HG03558 (cell line): ENCODE measurements around the gene EYA2.
"Not testable (repeated sequence)": the region's sequence is repeated elsewhere in the genome, so short reads cannot be mapped to it uniquely, and the experiment has no call there.

Source experiments
- ATAC-seq: cut with Tn5 transposase; IDR thresholded peaks from one replicate; pipeline ENCODE4 v1.9.1; 2021; ENCODE audit warnings: moderate number of reproducible peaks; ENCODE audit not compliant: unreplicated experiment; ENCODE audit errors: extremely low read depth

EYA2 gene

DNA sequence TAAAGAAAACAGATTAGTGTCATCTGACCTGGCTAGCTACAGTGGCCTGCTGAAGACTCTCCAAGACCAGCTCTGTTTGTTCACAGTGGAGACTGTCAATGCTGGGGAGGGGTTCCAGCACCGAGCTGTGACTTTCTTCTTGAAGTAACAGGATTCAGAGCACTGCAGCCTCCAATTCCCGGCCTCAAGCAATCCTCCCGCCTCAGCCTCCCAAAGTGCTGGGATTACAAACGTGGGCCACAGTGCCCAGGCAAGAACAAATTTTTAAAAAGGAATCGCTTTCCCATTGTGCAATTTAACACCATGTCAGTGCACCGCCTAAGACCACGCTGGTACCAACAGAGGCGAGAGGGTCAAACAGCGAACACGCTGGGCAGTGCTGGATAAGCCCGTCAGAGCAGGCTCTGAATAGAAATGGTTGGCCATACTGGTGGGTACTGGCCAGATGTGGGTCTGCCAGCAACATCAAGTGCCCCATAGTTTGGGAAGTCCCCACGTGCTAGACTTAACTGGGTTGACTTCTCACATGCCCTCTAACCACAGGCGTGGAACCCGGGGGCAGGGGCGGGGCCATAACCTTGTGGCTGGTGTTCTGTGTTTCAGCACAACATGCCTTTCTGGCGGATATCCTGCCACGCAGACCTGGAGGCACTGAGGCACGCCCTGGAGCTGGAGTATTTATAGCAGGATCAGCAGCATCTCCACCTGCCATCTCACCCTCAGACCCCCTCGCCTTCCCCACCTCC lies 293.0 kb downstream of the EYA2 start:
- no peak for ATAC-seq

DNA sequence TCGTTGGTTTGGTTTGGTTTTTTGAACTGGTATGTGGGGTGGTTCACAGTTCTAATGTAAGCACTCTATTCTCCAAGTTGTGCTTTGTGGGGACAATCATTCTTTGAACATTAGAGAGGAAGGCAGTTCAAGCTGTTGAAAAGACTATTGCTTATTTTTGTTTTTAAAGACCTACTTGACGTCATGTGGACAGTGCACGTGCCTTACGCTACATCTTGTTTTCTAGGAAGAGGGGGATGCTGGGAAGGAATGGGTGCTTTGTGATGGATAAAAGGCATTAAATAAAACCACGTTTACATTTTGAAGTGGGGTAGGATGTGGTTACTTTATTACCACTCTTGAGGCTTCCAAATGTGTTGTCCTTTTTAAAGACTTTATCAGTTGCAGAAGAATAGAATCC lies 293.9 kb downstream of the EYA2 start:
- ATAC-seq = no peak

DNA sequence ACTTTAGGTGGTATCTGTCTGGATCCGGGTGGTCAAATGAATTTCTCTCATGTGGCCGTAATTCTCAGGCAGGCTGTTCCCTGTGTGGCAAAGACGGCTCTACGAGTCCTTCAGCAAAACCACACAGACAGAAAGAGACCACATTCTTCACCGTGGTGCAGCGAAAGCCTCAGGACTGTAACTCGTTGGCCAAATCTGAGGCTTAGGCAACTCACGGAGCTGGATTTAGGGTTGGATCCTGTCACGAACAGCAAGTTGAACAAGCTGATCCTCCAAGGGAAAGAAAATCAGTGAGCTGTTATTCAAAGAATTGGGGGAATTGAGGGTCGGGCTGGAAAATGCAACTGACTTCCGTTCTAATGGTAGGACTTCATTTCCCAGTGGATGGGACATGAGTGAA lies 294.4 kb downstream of the EYA2 start:
- no peak for ATAC-seq

DNA sequence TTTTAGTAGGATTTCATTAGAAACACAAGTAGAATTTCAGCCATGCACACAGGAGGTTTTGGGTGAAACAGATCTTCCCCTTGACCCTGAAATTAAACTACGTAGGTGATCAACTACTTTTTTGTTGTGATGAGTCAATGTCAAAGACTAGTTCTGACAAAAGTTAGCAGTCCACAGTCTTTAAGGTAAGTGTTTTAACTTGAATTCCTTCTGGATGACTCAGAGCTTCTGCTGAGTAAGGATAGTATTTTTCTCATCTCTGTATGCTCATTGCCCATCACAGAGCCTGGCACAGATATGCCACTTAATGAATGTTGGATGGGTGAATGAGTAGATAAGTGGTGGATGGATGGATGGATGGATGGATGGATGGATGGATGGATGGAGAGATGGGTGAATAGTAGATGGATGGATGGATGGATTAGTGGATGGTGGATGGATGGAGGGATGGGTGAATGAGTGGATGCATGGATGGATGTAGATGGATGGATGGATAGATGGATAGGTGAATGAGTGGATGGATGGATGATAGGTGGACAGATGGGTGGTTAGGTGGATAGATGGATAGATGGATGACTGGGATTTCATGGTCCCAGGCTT lies 296.5 kb downstream of the EYA2 start:
- no peak for ATAC-seq

DNA sequence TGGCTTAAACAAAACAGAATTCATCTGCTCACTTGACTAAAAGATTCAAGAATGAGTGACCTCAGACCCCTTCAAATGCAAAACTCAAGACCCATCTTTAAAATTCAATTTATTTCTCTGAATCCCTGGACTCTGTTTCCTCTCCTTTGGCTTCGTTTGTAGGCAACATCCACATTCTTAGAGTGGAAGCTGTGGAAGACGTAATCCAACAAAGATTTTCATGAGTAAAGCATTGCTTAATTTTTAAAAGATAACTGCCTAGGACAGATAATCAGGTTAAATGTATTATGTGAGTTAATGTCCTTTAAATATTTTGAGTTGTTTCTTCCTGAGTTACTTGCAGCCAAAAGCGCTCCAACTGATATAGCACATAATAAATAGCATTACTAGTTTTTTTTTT lies 297.3 kb downstream of the EYA2 start:
- no peak for ATAC-seq

DNA sequence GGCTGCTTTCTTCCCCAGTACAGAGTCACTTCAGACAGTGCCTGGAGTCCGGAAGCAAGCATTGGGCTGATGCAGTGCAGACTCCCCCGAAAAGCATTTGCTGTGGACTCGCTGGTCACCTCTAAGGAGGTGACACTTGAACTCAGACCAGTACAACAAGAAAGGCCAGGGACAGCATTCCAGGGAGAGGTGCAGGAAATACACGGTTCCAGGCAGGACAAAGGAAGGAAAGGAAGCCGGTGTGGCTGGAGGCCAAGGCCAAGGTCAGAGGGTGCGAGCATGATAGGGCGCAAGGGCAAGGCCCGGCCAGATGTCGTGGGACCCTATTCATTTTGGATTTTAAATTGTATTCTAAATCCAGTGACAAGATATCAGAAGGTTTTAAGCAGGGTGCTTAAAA lies 300.9 kb downstream of the EYA2 start:
- no peak for ATAC-seq

DNA sequence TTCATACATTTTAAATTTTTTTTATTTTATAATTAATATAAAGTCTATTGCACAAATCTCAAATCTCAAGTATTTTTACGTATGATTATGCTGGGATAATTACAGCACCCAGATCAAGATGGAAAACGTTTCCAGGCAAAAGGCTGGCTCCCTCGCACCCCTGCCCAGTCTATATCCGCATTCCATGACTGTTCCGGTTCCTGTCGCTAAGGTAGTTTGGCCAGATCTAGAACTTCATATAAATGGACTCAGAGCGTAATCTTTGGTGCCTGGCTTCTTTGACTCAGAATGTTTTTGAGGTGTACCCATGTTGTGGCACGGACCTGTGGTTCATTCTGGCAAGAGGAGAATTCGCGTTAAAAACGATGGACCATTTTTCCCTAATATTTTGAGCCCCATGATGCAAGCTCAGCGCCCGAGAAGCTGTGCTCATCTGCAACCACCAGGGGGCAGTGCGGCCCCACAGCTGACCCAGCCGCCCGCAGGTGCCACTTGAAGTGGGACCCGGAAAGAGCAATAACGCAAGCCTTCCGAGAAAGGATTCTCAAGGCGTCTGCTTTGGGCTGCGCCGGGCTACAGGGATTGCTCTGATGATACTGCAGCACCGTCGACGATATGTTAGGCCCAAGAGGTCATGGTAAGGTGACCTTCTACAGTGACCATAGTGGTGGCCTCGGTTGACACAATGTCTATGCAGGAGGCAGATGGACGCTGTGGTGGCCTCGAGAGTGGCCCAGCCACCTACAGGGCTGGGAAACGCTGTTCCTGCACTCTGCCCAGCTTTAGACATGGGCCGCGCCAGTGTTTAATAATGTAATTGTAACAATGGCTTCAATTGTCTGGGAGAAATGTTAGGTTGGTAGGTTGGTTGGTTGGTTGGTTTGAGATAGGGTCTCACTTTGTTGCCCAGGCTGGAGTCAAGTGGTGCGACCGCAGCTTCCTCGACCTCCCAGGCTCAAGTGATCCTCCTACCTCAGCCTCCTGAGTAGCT lies 301.7 kb downstream of the EYA2 start:
- no peak for ATAC-seq

DNA sequence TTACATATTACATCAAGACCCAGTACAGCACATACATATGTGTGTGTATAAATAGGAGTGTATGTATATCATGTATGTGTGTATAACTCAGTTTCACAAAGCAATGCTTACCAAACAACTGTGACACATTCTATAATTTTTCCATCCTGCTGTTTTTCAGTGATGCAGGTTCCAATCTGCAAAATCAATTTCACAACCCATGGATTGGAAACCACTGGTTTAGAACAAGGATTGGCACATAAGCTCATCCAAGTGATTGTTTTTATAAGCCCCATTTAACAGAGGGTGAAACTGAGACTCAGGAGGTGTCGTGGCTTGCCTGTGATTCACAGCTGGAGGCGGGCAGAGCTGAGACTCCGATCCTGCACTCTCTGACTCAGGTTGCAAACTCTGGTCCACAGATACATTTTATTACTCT lies 303.6 kb downstream of the EYA2 start:
- no peak for ATAC-seq

DNA sequence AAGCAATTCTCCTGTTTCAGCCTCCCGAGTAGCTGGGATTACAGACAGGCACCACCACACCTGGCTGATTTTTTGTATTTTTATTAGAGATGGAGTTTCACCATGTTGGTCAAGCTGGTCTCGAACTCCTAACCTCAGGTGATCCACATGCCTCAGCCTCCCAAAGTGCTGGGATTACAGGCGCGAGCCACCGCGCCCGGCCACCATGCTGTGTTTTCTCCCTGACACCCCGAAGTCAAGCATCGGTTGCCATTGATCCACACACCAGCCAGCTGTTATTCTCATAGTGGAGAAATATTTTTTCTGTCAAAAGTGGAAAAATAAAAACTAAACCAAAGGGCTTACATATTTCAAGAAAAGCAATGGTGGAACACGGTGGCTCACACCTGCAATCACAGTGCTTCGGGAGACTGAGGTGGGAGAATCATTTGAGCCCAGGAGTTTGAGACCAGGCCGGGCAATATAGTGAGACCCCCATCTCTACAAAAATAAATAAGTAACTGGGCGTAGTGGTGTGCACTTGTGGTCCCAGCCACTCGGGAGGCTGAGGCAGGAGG lies 304.4 kb downstream of the EYA2 start:
- ATAC-seq = no peak

DNA sequence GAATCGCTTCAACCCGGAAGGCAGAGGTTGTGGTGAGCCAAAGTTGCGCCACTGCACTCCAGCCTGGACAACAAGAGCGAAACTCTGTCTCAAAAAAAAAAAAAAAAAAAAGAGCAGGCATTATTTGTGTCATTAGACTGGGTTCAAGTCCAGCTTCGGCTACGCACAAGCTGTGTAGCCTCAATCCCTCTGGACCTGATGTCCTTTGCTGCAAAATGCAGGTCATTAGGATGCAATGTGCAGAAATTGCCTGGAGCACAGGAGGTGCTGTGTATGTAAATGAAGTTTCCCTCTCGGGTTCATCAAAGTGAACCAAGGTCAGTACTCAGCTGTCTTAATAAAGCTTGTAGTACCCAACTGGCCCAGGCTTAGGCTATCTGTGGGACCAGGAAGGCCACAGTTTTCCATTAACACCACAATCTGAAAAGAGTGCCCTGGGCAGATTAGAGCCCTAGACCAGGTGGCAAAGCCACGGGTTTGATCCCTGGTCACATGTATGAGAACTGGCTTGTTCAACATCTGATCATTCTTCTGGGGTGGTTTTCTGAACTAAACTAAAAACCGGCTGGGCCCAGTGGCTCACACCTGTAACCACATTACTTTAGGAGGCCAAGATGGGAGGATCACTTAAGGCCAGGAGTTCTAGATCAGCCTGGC lies 306.6 kb downstream of the EYA2 start:
- no peak for ATAC-seq

DNA sequence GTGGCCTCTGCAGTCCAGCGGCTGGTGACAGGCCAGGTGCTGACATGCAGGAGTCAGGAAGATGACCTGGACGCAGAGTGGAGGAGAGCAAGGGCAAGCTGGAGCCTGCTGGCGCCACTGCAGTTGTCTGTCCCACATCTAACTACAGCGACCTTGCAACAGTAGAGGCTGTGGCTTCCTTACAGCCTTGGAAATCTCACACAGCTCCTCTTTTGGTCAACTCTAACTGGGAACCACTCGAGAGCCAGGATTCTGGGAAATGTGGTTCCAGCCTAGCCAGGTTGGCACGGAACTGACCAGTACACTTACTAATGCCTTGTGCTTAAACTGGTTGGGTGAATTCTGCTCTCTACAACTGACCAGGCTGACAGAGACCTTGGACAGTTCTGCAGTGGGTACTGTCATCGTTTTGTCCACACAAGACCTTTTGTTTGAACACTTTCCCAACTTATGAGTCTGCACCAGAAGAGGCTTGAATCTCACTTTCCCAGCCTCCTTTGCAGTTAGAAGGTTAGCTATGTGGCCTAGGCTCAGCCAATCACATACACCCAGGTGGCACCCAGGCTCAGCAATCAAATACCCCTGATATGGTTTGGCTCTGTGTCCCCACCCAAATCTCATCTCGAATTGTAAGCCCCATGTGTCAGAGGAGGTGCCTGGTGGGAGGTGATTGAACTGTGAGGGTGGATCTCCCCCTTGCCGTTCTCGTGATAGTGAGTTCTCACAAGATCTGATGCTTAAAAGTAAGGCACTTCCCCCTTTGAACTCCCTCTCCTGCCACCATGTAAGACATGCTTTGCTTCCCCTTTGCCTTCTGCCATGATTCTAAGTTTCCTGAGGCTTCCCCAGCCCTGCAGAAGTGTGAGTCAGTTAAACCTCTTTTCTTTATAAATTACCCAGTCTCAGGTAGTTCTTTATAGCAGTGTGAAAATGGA lies 308.4 kb downstream of the EYA2 start:
- no peak for ATAC-seq

DNA sequence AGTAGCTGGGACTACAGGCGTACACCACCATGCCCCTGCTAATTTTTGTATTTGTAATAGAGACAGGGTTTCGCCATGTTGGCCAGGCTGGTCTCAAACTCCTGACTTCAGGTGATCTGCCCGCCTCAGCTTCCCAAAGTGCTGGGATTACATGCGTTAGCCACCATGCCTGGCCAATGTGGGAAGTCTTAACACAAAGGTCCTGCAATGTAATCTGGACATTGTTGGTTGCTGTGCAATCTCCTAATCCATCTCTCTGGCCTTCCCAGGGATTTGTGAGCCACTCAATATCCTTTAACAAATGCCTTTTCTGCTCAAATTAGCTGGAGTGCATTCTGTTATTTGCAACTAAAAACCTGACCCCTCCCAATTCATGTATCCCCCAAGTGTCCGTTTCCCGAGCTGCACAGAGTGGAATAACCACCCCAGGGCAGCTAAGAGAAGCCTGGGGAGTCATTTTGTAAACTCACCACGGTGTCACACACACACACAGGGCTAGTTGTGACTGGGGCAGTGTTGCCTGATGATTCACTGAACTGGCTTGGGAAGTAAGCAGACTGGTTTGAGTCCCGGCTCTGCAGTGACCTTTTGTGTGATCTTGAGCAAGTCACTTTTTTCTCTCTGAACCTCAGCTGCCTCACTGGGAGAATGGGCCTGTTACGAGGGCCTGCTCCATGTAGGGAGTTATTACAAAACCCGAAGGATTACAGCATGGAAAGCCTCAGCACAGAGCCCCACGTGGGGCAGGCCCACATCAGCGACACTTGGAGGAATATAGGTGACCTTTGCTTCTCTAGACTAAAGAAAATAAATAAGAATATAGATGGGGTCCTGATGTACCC lies 309.6 kb downstream of the EYA2 start:
- no peak for ATAC-seq

DNA sequence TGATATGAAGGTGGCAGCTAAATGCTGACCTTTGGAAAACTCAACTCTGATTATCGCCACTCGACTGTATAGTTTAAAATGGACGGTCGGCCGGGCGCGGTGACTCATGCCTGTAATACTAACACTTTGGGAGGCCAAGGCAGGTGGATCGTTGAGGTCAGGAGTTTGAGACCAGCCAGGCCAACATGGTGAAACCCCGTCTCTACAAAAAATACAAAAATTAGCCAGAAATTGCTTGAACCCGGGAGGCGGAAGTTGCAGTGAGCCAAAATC lies 310.1 kb downstream of the EYA2 start:
- not testable (repeated sequence) for ATAC-seq

DNA sequence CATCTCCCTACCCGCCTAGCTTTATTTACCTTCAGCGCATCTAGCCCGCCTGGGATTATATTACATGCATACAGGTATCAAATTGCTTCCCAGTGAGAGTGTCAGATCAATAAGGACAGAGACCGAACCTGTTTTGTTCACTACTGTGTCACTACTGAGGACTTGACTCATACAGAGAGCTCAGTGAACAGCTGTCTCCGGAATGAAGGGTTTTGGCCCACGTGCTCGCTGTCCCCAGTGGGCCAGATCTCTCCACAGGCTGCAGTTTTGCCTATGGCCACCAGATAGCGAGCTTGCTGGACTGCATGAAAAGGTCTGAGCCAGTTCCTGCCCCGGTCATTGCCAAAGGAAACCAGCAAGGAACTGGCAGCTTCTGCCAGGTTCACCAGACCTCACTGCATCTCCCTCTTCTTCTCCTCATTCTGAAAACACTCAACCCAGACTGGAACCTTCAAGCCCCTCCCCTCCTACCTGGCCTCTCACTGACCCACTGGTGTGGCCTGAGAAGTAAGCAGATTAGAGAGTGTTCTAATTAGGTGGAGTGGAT lies 311.0 kb downstream of the EYA2 start:
- no peak for ATAC-seq

DNA sequence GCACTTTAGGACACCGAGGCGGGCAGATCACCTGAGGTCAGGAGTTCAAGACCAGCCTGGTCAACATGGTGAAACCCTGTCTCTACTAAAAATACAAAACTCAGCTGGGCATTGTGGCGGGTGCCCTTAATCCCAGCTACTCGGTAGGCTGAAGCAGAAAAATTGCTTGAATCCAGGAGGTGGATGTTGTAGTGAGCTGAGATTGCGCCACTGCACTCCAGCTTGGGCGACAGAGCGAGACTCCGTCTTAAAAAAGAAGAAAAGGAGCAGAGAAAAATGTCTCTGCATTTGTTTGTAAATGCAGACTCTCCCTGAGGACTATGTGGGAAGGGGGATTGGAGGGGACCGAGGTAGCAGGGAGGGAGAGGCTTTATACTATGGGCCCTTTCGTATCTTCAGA lies 311.9 kb downstream of the EYA2 start:
- ATAC-seq = not testable (repeated sequence)

DNA sequence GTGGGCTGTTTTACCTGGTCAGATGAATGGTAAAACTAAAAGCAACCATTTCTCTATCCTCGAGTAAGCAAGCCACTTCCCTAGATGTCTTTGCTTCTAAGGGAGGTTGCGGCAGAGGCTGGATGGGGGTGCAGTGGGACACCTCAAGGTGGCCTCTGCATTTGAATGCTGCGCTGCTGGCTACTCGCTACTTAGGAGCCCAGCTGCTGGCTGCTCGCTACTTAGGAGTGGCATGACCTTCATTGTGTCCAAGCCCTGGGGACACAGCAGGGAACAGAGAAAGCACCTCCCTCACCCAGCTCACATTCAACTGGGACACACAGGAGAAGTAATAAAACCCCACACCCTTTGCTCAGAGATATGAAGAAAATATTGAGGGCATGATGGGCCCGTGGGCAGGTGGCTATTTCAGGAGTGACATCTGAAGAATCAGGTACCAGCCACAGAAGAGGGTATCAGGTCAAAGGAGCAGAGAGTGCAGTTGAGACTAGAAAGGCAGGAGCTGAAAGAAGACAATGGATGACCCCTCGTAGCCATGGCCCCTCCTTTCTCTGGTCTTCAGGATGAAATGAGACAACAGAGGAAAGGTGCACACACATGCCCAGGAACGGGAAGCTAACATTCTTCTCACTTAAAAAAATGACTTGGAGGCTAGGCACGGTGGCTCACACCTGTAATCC lies 312.5 kb downstream of the EYA2 start:
- ATAC-seq = no peak

DNA sequence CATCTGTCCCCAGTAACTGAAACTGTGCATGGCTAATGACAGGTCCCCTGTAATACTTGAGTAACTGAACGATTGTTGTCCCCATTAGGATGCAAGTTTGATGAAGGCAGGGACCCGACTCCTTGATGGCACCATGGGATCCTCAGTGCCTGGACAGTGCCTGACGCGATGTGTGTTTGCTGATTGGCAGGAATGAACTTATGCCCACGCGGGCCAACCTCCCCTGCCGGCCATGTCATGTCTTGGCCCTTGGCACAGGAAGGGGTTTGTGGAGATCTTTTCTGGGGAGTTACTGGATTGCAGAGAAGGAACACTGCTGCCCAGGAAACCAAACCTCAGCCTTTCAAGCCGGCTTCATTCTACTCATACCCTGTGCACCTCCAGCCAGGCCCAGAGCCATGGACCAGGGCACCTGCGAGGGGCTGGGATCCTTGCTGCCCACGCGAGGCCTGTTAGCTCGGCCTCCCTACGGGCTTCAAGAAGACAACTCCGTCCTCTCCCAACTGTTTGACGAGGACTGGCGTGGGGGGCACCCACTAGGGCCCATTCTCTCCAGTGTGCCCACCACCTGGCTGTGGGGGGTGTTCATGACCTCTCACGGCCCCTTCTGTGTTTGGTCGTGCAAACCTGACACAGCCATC lies 314.0 kb downstream of the EYA2 start:
- no peak for ATAC-seq
